ENCODE data around the gene ATCAY. TPM values are rescaled to one million over a fixed set of nuclear protein-coding genes. Genes with fewer than 3 reads are reported as not detected.

The ATCAY gene
- polyA plus RNA-seq, 1 experiment: 0.30 TPM

- ChIA-PET POLR2A (no interaction called here), CTCF (no interaction called here)
- no peak overlapping the region for H3K4me3 ChIP-seq (ENCODE audit: low read depth, low read length)
- DNase-seq (ENCODE audit: low read depth, low spot score): no peak
- H3K27ac ChIP-seq (ENCODE audit: low read depth, low read length): no peak overlapping the region
- H3K9me3 ChIP-seq (ENCODE audit: control insufficient read depth, insufficient read depth, low read length): no peaks in the 10 kb centered on the region
- TF ChIP-seq CTCF (IDR thresholded peaks at IDR 0.05; ENCODE audit: low read depth, low read length): no peak
- H3K27me3 ChIP-seq (ENCODE audit: control insufficient read depth, insufficient read depth, low read length): peaks cover 36% of the 10 kb centered on the region
Observed at GRCh38 chr19:3862826-3863500, 17.5 kb upstream of the ATCAY start.

GRCh38 chr19:3863648-3864047 is 16.8 kb upstream of the ATCAY start:
- POLR2A ChIA-PET: no interaction called here
- CTCF ChIA-PET: no interaction called here
- H3K27ac ChIP-seq (ENCODE audit: low read depth, low read length): no peak overlapping the region
- TF ChIP-seq CTCF (IDR thresholded peaks at IDR 0.05; ENCODE audit: low read depth, low read length): no peak
- no peak overlapping the region for H3K4me3 ChIP-seq (ENCODE audit: low read depth, low read length)
- peaks cover 39% of the 10 kb centered on the region for H3K27me3 ChIP-seq (ENCODE audit: control insufficient read depth, insufficient read depth, low read length)
- no peak for DNase-seq (ENCODE audit: low read depth, low spot score)
- no peaks in the 10 kb centered on the region for H3K9me3 ChIP-seq (ENCODE audit: control insufficient read depth, insufficient read depth, low read length)

GRCh38 chr19:3866910-3867638 is 13.4 kb upstream of the ATCAY start:
- Histone ChIP-seq H3K9me3 (ENCODE audit: control insufficient read depth, insufficient read depth, low read length) (peaks cover 7% of the 10 kb centered on the region), H3K27me3 (ENCODE audit: control insufficient read depth, insufficient read depth, low read length) (peaks cover 41% of the 10 kb centered on the region), H3K27ac (ENCODE audit: low read depth, low read length) (no peak overlapping the region), H3K4me3 (ENCODE audit: low read depth, low read length) (no peak overlapping the region)
- no peak for DNase-seq (ENCODE audit: low read depth, low spot score)
- ChIA-PET CTCF (no interaction called here), POLR2A (no interaction called here)
- no peak for TF ChIP-seq CTCF (IDR thresholded peaks at IDR 0.05; ENCODE audit: low read depth, low read length)

GRCh38 chr19:3867971-3868769 is 12.3 kb upstream of the ATCAY start:
- ChIA-PET POLR2A (no interaction called here), CTCF (no interaction called here)
- Histone ChIP-seq H3K9me3 (ENCODE audit: control insufficient read depth, insufficient read depth, low read length) (peaks cover 7% of the 10 kb centered on the region), H3K27ac (ENCODE audit: low read depth, low read length) (no peak overlapping the region), H3K4me3 (ENCODE audit: low read depth, low read length) (no peak overlapping the region), H3K27me3 (ENCODE audit: control insufficient read depth, insufficient read depth, low read length) (peaks cover 39% of the 10 kb centered on the region)
- no peak for DNase-seq (ENCODE audit: low read depth, low spot score)
- TF ChIP-seq CTCF (IDR thresholded peaks at IDR 0.05; ENCODE audit: low read depth, low read length): no peak

Measured in AG04450 (cell line).